CD14-positive monocyte (primary cell): ENCODE measurements around the gene ARL15. TPM values are rescaled to one million over a fixed set of nuclear protein-coding genes. Genes with fewer than 3 reads are reported as not detected.
A peak's percentile ranks its signal among the peaks of the same experiment; 100 is the strongest.

Source experiments
- DNase-seq, 3 donors: peaks; one replicate each; pipeline ENCODE4 v3.0.0-alpha.2; 2011 to 2022
- H2AFZ ChIP-seq: 2 replicates; pipeline ENCODE4 v1.6.0; 2012; ENCODE audit warnings: mild to moderate bottlenecking, low read depth, low read length, inconsistent platforms; ENCODE audit not compliant: insufficient read depth, poor library complexity, severe bottlenecking
- H3K27ac ChIP-seq, 2 donors: 1 replicate in 1 of 2; 2 replicates in 1 of 2; pipeline ENCODE4 v1.5.1; 2012 to 2013; ENCODE audit warnings: low read length in 2 of 2, control low read depth in 1 of 2, inconsistent platforms in 1 of 2, low read depth in 1 of 2, mild to moderate bottlenecking in 1 of 2
- H3K27me3 ChIP-seq, 2 donors: one replicate each; pipeline versions ENCODE4 v1.6.0 to v1.6.1; 2011 to 2013; ENCODE audit warnings: low read length in 2 of 2; ENCODE audit not compliant: control insufficient read depth in 2 of 2, insufficient read depth in 2 of 2
- H3K36me3 ChIP-seq, 2 donors: replicated peaks in 1 of 2; 1 replicate in 1 of 2; 2 replicates in 1 of 2; pipeline versions ENCODE4 v1.5.1 to v1.6.1; 2012 to 2013; ENCODE audit warnings: low read length in 2 of 2, control low read depth in 1 of 2, inconsistent platforms in 1 of 2, mild to moderate bottlenecking in 1 of 2; ENCODE audit not compliant: insufficient read depth in 2 of 2, control insufficient read depth in 1 of 2
- H3K4me1 ChIP-seq, 2 donors: 1 replicate in 1 of 2; 2 replicates in 1 of 2; pipeline versions ENCODE4 v1.5.1 to v1.6.1; 2012 to 2013; ENCODE audit warnings: low read length in 2 of 2, control low read depth in 1 of 2, inconsistent platforms in 1 of 2, mild to moderate bottlenecking in 1 of 2, moderate library complexity in 1 of 2; ENCODE audit not compliant: insufficient read depth in 2 of 2, control insufficient read depth in 1 of 2
- H3K4me2 ChIP-seq: replicated peaks from 2 replicates; pipeline ENCODE3; 2012; ENCODE audit warnings: low read length, moderate library complexity, mild to moderate bottlenecking; ENCODE audit not compliant: poor library complexity, severe bottlenecking; ENCODE audit errors: extremely low read depth
- H3K4me3 ChIP-seq, 3 experiments: fragments of 200-600 bp in 1 of 3; sonication (generic) in 1 of 3; replicated peaks in 1 of 3; 1 replicate in 2 of 3; 2 replicates in 1 of 3; pipeline ENCODE4 v1.5.1; 2011 to 2013; ENCODE audit warnings: low read length in 3 of 3, mild to moderate bottlenecking in 3 of 3, control low read depth in 2 of 3, low read depth in 2 of 3, inconsistent platforms in 1 of 3, moderate library complexity in 1 of 3
- H3K79me2 ChIP-seq: 2 replicates; pipeline ENCODE4 v1.6.0; 2012; ENCODE audit warnings: mild to moderate bottlenecking, control low read depth, inconsistent platforms, low read length, moderate library complexity; ENCODE audit not compliant: insufficient read depth
- H3K9ac ChIP-seq: 2 replicates; pipeline ENCODE4 v1.6.0; 2017; ENCODE audit warnings: low read length, mild to moderate bottlenecking; ENCODE audit not compliant: insufficient read depth, poor library complexity, severe bottlenecking
- H3K9me3 ChIP-seq, 2 donors: replicated peaks in 1 of 2; 1 replicate in 1 of 2; 2 replicates in 1 of 2; pipeline versions ENCODE4 v1.5.1 to v1.6.1; 2012 to 2013; ENCODE audit warnings: low read length in 2 of 2, control low read depth in 1 of 2; ENCODE audit not compliant: control insufficient read depth in 1 of 2, insufficient read depth in 1 of 2
- H4K20me1 ChIP-seq: 2 replicates; pipeline ENCODE4 v1.6.0; 2012; ENCODE audit warnings: mild to moderate bottlenecking, low read length, control low read depth, moderate library complexity; ENCODE audit not compliant: insufficient read depth
- H3K27ac Mint-ChIP-seq, 7 donors: one replicate each; pipeline ENCODE4 v1.8.0; 2020; ENCODE audit warnings: mild to moderate bottlenecking in 7 of 7, mixed read lengths in 7 of 7, moderate library complexity in 6 of 7, inconsistent platforms in 2 of 7
- H3K27me3 Mint-ChIP-seq, 3 donors: one replicate each; pipeline ENCODE4 v1.8.0; 2021 to 2022; ENCODE audit warnings: low read depth in 3 of 3, mild to moderate bottlenecking in 3 of 3, mixed read lengths in 3 of 3, moderate library complexity in 3 of 3, inconsistent platforms in 1 of 3
- H3K36me3 Mint-ChIP-seq, 2 donors: one replicate each; pipeline ENCODE4 v1.8.0; 2020; ENCODE audit warnings: mixed read lengths in 2 of 2, inconsistent platforms in 1 of 2, mild to moderate bottlenecking in 1 of 2
- H3K4me1 Mint-ChIP-seq: one replicate; pipeline ENCODE4 v1.8.0; 2020; ENCODE audit warnings: mild to moderate bottlenecking, mixed read lengths
- H3K4me3 Mint-ChIP-seq, 2 donors: one replicate each; pipeline ENCODE4 v1.8.0; 2020; ENCODE audit warnings: mild to moderate bottlenecking in 2 of 2, mixed read lengths in 2 of 2, moderate library complexity in 1 of 2
- H3K9me3 Mint-ChIP-seq, 7 donors: one replicate each; pipeline ENCODE4 v1.8.0; 2020 to 2022; ENCODE audit warnings: mixed read lengths in 7 of 7, mild to moderate bottlenecking in 6 of 7, moderate library complexity in 6 of 7, inconsistent platforms in 2 of 7
- CTCF ChIP-seq: fragments of 200-600 bp; IDR thresholded peaks from one replicate; pipeline ENCODE4 v1.8.0; 2022; ENCODE audit warnings: antibody characterized with exemption, mild to moderate bottlenecking
- WGBS: methylation state at CpG from one replicate; pipeline ENCODE4 v1.1.5; 2013; ENCODE audit warnings: missing lambda C conversion rate; ENCODE audit not compliant: insufficient coverage; 5-methylcytosine and 5-hydroxymethylcytosine counted together
- intact Hi-C, 2 donors: fragments of 100-400 bp; cut with micrococcal nuclease; formaldehyde crosslinking; loops; one replicate each; pipeline versions ENCODE4 v1.15.0 to v1.15.1; 2023
- polyA plus RNA-seq, 3 donors: library from polyadenylated mRNA; depleted of rRNA in 1 of 3; unstranded in 2 of 3; stranded (reverse) in 1 of 3; fragments of 300-500 nt in 2 of 3; fragments of >200 nt in 1 of 3; fragmentation: Illumina TruSeq in 2 of 3; gene quantifications; 1 replicate in 2 of 3; 2 replicates in 1 of 3; pipeline ENCODE4 v1.2.3, GENCODE V29; 2012 to 2021

Gene ARL15
- polyA plus RNA-seq, 3 donors = 10.5 to 27.6 (median 18.0) TPM

DNA sequence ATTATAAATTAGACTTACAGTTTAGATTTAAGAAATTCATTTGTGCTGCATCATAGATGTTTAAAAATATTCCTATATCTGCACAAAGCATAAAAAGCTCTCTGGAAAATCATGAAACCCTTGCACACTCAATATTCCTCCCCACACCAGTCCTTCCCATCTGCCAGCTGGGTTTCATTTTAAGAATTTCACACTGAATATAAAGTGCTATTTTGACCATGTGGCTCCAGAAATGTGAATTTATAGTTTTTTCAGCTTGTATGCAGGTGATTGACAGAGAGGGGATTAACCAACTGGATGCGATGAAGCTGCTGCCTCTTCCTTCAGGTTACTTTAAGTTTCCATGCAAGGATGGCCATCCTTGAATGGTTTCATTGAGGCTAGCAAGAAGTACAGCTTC, 403.6 kb downstream of the ARL15 start:
- no peaks in the 10 kb centered on the region for H3K27me3 Mint-ChIP-seq
- no peak overlapping the region for H3K4me3 ChIP-seq
- H3K27ac ChIP-seq = no peak overlapping the region
- no peaks in the 10 kb centered on the region for H3K9me3 ChIP-seq
- no peaks in the 10 kb centered on the region for H3K27me3 ChIP-seq
- no peaks in the 10 kb centered on the region for H3K36me3 Mint-ChIP-seq
- H3K36me3 ChIP-seq = no peaks in the 10 kb centered on the region
- 100% methylated on average over 1 of the region's 1 CpG for WGBS
- no peaks in the 10 kb centered on the region for H3K79me2 ChIP-seq
- no peaks in the 10 kb centered on the region for H3K4me1 Mint-ChIP-seq
- no peak overlapping the region for H3K4me3 Mint-ChIP-seq
- H2AFZ ChIP-seq = no peak overlapping the region
- peak overlapping the region in 1 of 7 donors; percentile 21 for H3K27ac Mint-ChIP-seq
- no peaks in the 10 kb centered on the region for H4K20me1 ChIP-seq
- no peak overlapping the region for H3K4me2 ChIP-seq
- no peak overlapping the region for H3K9ac ChIP-seq
- no peak for TF ChIP-seq CTCF
- DNase-seq = no peak
- intact Hi-C loops = no loop called here
- no peaks in the 10 kb centered on the region for H3K4me1 ChIP-seq
- peaks cover 0 to 3% (median 0%) of the 10 kb centered on the region in 7 donors for H3K9me3 Mint-ChIP-seq

- H3K27ac ChIP-seq = no peak overlapping the region
- H3K36me3 ChIP-seq = no peaks in the 10 kb centered on the region
- no peak overlapping the region for H2AFZ ChIP-seq
- peaks cover 0 to 4% (median 1%) of the 10 kb centered on the region in 7 donors for H3K9me3 Mint-ChIP-seq
- H3K4me3 Mint-ChIP-seq = no peak overlapping the region
- TF ChIP-seq CTCF = no peak
- 99% methylated on average over 5 of the region's 6 CpGs for WGBS
- H3K36me3 Mint-ChIP-seq = no peaks in the 10 kb centered on the region
- no peak overlapping the region for H3K27ac Mint-ChIP-seq
- no peak overlapping the region for H3K4me2 ChIP-seq
- H3K4me1 ChIP-seq = no peaks in the 10 kb centered on the region
- H3K27me3 Mint-ChIP-seq = peaks cover 0 to 2% (median 0%) of the 10 kb centered on the region in 3 donors
- H3K9ac ChIP-seq = no peak overlapping the region
- intact Hi-C loops = no loop called here
- no peaks in the 10 kb centered on the region for H3K27me3 ChIP-seq
- DNase-seq = no peak
- no peaks in the 10 kb centered on the region for H3K79me2 ChIP-seq
- no peaks in the 10 kb centered on the region for H4K20me1 ChIP-seq
- H3K9me3 ChIP-seq = peaks cover 0 to 3% of the 10 kb centered on the region in 2 donors
- no peak overlapping the region for H3K4me3 ChIP-seq
- H3K4me1 Mint-ChIP-seq = no peaks in the 10 kb centered on the region
Measured at GRCh38 chr5:53902296-53902907, 408.0 kb downstream of the ARL15 start.
